NCI-H748 (cell line): Measurements from ENCODE around the gene KRTAP5-6.
"Not testable (repeated sequence)": the region's sequence is repeated elsewhere in the genome, so short reads cannot be mapped to it uniquely, and the experiment has no call there.

Experiments used
- DNase-seq: peaks from one replicate; lab custom pipeline; 2025; ENCODE audit not compliant: unreplicated experiment; lab: John Stamatoyannopoulos, UW

KRTAP5-6 gene

DNA sequence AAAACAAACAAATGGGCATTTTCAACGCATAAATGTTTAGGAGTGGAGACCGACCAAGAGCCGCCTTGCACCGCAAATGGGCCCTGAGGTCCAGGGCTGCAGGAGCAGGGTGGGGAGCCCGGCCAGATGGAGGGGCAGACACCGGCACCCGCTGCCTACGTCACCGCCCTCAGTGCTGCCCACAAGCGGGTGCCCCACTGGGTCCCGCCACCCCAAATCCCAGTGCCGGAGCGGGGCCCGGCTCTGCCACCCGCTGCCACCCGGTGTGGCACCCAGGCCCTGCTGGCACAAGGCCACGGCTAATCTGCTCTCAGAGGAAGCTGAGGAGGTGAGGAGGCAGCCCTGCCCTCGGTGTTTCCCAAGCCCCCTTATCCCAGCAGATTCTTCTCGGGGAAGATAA is 13.8 kb upstream of the KRTAP5-6 start:
- not testable (repeated sequence) for DNase-seq

GRCh38 chr11:1683904-1684572 is 13.0 kb upstream of the KRTAP5-6 start:
- not testable (repeated sequence) for DNase-seq

DNA sequence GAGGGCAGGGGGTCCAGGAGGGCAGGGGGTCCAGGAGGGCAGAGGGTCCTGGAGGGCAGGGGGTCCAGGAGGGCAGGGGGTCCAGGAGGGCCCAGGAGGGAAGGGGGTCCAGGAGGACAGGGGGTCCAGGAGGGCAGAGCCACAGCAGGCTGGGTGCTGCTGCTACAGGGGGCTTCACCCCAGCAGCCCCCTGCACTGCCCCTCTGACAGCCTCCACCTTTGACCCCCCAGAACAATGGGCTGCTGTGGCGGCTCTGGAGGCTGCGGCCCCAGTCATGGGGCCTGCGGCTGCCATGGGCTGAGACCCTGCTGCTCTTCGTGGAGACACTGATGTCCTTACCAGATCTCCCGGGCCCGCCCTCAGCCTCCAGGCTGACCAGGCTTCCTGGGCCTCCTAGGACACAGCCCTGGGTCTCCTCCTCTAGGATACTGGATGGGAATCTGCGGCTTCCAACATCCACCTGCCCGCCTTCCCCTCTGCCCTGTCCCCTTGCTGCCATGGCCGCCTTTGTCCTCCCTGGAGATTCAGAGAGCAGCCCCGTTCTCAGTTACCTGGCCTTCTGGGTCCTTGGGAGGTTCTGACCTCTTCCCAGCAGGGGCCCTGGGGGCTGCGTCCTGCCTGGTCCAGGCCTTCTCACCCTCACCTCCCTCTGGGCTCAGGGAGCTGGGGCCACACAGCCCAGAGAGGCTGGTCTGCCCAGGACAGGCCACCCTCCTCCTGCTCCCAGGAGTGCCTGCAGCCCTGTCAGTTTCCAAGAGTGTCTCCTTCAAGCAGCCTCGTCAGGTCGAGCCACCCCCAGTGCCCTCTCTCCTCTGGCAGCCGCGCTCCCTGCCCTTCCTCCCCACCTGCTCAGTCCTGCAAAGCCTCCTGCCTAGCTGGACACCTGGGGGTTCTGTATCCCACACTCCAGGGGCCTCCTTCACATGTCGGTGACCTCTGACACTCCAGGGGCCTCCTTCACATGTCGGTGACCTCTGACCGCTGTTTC is 11.8 kb upstream of the KRTAP5-6 start:
- not testable (repeated sequence) for DNase-seq

DNA sequence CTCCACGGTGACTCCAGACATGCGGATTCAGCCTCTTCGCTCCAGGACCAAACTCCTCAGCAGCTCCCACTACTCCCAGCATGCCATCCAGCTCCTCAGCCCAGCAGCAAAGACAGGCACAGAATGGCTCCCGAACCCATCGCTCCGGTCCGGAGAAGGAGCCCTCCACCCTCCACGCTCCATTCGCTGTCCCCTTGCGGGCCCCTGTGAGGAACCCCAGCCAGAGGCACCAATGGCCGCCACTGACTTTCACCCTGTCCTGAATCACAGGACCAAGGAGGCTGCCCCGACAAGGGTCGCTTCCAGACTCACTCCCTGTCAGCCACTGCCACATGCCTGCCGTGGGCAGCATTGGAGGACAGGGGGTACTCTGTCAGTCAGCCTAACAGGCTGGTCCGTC is 10.8 kb upstream of the KRTAP5-6 start:
- DNase-seq, result not testable (repeated sequence)

- not testable (repeated sequence) for DNase-seq
Measured at GRCh38 chr11:1688336-1688947, 8.6 kb upstream of the KRTAP5-6 start.

GRCh38 chr11:1689250-1690166 is 7.5 kb upstream of the KRTAP5-6 start:
- DNase-seq, result not testable (repeated sequence)

GRCh38 chr11:1690167-1691025 is 6.6 kb upstream of the KRTAP5-6 start:
- DNase-seq, result no peak

- DNase-seq, result no peak
Measured at GRCh38 chr11:1691026-1691877, 5.7 kb upstream of the KRTAP5-6 start.

DNA sequence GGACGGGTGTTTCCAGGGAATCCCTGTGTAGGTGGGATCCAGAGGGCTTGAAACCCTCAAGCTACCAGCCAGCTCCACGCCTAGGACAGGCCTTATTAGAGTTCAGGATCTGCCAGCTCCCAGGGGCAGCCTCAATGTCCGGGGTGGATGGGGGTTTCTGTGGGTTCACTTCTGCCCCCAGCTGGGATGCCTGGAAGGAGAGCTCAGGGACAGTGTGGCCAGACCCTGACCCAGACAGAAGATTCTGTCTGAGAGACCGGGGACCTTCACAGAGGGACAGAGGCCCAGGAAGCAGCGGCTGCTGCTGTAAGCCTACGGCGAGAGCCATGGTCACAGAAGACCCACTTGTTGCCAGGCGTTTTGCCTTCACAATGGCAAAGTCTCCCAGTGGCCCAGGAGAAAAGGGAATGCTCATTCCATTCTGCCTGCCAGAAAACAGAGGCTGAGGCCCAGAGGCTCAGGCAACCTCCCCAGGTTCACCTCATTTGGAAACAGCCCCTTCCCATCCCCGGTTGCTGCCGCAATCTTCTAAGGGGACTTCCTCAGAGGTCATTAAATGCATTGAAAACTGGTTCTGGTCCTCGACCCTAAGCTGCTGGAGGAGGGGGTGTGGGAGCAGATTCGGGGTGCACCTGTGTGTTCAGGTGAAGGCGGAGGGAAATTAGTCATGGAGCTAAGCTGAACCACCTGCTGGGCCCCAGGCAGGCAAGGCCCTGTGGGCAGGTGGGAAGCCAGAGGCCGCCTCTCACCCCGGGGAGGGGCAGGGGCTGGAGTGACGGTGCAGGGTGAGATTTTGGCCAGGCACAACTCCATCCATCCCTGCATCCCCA is 4.9 kb upstream of the KRTAP5-6 start:
- no peak for DNase-seq

GRCh38 chr11:1692708-1693326 is 4.2 kb upstream of the KRTAP5-6 start:
- no peak for DNase-seq

DNA sequence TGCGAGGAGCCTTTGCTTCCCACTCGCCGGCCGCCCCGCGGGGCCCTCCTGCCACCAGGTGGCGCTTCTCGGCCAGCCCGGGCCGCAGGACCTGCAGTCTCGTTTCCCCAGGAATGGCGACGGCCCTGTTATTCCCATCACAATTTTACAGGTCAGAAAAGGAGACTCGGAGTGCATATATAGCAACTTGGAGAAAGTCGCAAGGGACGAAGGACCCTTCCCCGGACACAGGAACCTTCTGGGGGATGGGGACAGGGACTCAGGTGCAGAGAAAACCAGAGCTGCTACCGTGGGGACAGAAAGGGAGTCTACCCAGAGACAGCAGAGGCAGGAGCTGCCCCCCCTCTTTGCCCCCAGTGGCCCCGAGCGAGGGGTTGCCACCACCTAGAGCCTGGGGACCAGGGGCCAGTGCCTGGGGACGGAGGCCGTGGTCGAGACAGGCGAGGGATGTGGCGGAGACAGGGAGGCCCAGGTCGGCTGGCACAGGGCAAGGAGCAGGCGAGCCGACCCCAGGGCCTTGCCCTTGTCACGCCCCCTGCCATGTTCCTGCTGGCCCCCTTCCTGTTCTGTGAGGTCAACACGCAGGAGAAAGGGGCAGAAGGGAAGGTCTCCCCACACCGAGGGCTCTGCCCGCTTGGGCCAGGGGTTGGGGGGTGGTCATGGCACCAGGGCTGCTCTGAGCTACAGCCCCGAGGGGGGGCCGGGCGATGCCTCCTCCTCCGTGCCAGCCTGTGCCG is 3.5 kb upstream of the KRTAP5-6 start:
- peak; percentile 84 for DNase-seq

DNA sequence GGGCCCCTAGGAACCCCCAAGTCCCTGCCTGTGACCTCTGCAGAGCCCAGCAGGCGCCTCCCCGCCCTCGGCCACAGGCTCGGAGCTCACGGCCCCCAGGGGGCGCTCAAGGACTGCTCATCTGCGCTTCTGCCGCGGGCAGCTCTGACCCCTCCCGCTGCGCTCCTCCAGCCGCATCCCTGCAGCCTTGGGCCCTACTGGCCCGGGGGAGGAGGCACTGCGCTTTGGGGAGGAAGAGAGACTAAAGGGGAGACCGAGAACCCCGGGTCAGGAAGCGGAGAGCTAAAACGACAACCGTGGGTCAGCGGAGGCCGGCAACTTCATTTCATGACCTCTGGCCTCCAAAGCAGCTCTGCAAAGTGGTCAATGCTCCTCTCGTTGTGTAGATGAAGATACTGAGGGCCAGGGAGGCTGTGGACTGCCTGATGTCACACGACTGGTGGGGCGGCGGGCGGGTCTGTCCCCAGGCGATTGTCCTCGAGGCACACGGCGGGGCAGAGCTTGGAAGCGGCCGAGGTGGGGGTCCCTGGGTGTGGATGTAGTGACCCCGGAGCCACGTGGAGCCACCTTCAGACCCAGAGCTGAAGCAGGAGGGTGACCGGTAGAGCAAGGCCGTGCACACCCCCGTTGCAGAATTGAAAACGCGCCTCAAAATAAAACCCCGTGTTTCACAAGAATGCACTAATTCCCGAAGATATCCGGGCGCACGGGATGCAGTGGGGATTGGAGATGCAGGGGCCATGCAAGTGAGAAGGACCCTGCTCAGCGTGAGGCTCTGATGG is 2.7 kb upstream of the KRTAP5-6 start:
- DNase-seq, result peak; percentile 83

GRCh38 chr11:1694846-1695547 is 2.0 kb upstream of the KRTAP5-6 start:
- no peak for DNase-seq

DNA sequence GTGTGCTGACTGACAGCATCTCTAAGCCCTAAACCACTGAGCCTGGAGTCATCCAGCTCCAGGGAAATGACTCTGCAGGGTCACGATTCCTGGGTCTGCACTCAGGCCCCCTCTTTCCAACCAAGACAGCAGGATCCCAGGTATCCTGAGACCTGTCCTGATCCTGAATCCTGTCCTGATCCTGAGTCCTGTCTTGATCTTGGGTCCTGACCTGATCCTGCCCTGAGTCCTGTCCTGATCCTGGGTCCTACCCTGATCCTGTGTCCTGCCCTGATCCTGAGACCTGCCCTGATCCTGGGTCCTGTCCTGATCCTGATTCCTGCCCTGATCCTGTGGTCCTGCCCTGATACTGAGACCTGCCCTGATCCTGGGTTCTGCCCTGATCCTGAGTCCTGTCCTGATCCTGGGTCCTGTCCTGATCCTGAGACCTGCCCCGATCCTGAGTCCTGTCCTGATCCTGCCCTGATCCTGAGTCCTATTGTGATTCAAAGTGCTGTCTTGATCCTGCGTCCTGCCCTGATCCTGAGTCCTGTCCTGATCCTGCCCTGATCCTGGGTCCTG is 1.4 kb upstream of the KRTAP5-6 start:
- no peak for DNase-seq

- DNase-seq, result no peak
Measured at GRCh38 chr11:1699771-1700170, 2.8 kb downstream of the KRTAP5-6 start.
